Measurements from ENCODE around the gene SPATA19. TPM values are rescaled to one million over a fixed set of nuclear protein-coding genes. Genes with fewer than 3 reads are reported as not detected.

SPATA19 gene
- total and polyA plus RNA-seq, 2 of the 4 experiments (the other 2 are of a cell fraction): not detected

GRCh38 chr11:133797554-133797953 is 47.8 kb downstream of the SPATA19 start:
- Histone ChIP-seq H2BK120ac (ENCODE audit: low read depth, low read length) (no peak overlapping the region), H3K23ac (ENCODE audit: low read depth, low read length) (no peak overlapping the region), H3K36me3 (ENCODE audit: control insufficient read depth, insufficient read depth, low read length) (no peaks in the 10 kb centered on the region), H4K91ac (ENCODE audit: insufficient read depth, low read depth, low read length) (no peak overlapping the region), H3K9me3 (ENCODE audit: control insufficient read depth, insufficient read depth, low read length) (peaks cover 46% of the 10 kb centered on the region), H2AFZ (replicated peaks; ENCODE audit: low read length, poor library complexity) (no peak overlapping the region), H3K79me1 (ENCODE audit: low read depth in 1 of 2, low read length in 2 of 2) (no peaks in the 10 kb centered on the region), H3K4me1 (ENCODE audit: control insufficient read depth, insufficient read depth, low read length) (no peaks in the 10 kb centered on the region), H4K20me1 (ENCODE audit: insufficient read depth, low read length) (no peaks in the 10 kb centered on the region), H3K9ac (ENCODE audit: low read depth, low read length) (no peak overlapping the region), H4K5ac (ENCODE audit: low read depth, low read length) (no peak overlapping the region), H3K14ac (replicated peaks; ENCODE audit: low read depth, low read length) (no peak overlapping the region), H3K27ac (ENCODE audit: insufficient read depth, low read length) (no peak overlapping the region), H2AK9ac (replicated peaks; ENCODE audit: low read depth, low read length, poor library complexity) (no peak overlapping the region), H3K9me1 (ENCODE audit: insufficient read depth, low read length) (no peaks in the 10 kb centered on the region), H3K27me3 (ENCODE audit: control insufficient read depth, insufficient read depth, low read length) (no peaks in the 10 kb centered on the region), H4K8ac (ENCODE audit: low read depth in 2 of 2, low read length in 2 of 2) (no peak overlapping the region), H3K18ac (ENCODE audit: low read depth, low read length) (no peak overlapping the region), H2BK20ac (ENCODE audit: low read depth, low read length) (no peak overlapping the region), H3K56ac (ENCODE audit: extremely low read depth, insufficient read depth, low read length) (no peak overlapping the region), H2BK5ac (ENCODE audit: low read depth, low read length, poor library complexity, severe bottlenecking) (no peak overlapping the region), H2AK5ac (ENCODE audit: low read depth, low read length) (no peak overlapping the region), H3K4me3 (ENCODE audit: insufficient read depth, low read depth, low read length) (no peak overlapping the region), H2BK15ac (ENCODE audit: low read depth, low read length) (no peak overlapping the region), H3K4ac (ENCODE audit: low read depth, low read length) (no peak overlapping the region), H3K4me2 (ENCODE audit: low read depth, low read length) (no peak overlapping the region)
- no peak for TF ChIP-seq USF2 (IDR thresholded peaks at IDR 0.05; ENCODE audit: low read depth, low read length)
- TF ChIP-seq ELK1 (IDR thresholded peaks at IDR 0.05; ENCODE audit: borderline replicate concordance, low read depth, low read length): no peak
- TF ChIP-seq MAFK (IDR thresholded peaks at IDR 0.05; ENCODE audit: low read depth, low read length): no peak
- no peak for TF ChIP-seq CTCF (conservative IDR thresholded peaks at IDR 0.05; ENCODE audit: low read depth, low read length)
- no peak for TF ChIP-seq RFX5 (IDR thresholded peaks at IDR 0.05; ENCODE audit: low read depth, low read length)
- no peak for TF ChIP-seq CHD1 (IDR thresholded peaks at IDR 0.05; ENCODE audit: low read depth, low read length)
- TF ChIP-seq CEBPB (IDR thresholded peaks at IDR 0.05; ENCODE audit: low read depth, low read length): no peak
- TF ChIP-seq MAZ (IDR thresholded peaks at IDR 0.05; ENCODE audit: borderline replicate concordance, low read depth, low read length): no peak
- no peak for TF ChIP-seq BHLHE40 (IDR thresholded peaks at IDR 0.05; ENCODE audit: low read depth, low read length)
- no peak for TF ChIP-seq NFE2L2 (IDR thresholded peaks at IDR 0.05; ENCODE audit: low read depth, low read length)
- TF ChIP-seq POLR2A (IDR thresholded peaks at IDR 0.05; ENCODE audit: low read depth, low read length): no peak
- no peak for TF ChIP-seq MXI1 (IDR thresholded peaks at IDR 0.05; ENCODE audit: borderline replicate concordance, low read depth, low read length)
- no peak for TF ChIP-seq SMC3 (IDR thresholded peaks at IDR 0.05; ENCODE audit: low read depth, low read length)
- no peak for TF ChIP-seq RCOR1 (IDR thresholded peaks at IDR 0.05; ENCODE audit: insufficient replicate concordance, low read length)
- in situ Hi-C loops (cut with MboI; ENCODE audit: low sequenced_read_pairs): no loop called here
- dilution Hi-C loops (cut with HindIII; ENCODE audit: low sequenced_read_pairs, unreplicated experiment): no loop called here
- no peak for DNase-seq
- ChIA-PET CTCF (no interaction called here), POLR2A (ENCODE audit: unreplicated experiment) (no interaction called here)
- intact Hi-C loops (cut with micrococcal nuclease): no loop called here
- BruUV-seq (replicated peaks): no TSS peak
- ATAC-seq (ENCODE audit: low read depth): no peak
- no CpG with 5 or more reads among the region's 6 CpGs for WGBS, 2 experiments (ENCODE audit: extremely low coverage in 2 of 2, insufficient read length in 1 of 2)
